Measurements from ENCODE around the gene PRXL2A. TPM values are rescaled to one million over a fixed set of nuclear protein-coding genes. Genes with fewer than 3 reads are reported as not detected.

PRXL2A gene
- polyA plus RNA-seq, 1 of the 3 experiments (the other 2 are of a cell fraction): 15.6 TPM

- H3K36me3 ChIP-seq (replicated peaks in 1 of 2; ENCODE audit: control insufficient read depth in 1 of 2, insufficient read depth in 2 of 2, low read length in 1 of 2): no peaks in the 10 kb centered on the region
- H3K4me1 ChIP-seq (ENCODE audit: control insufficient read depth in 1 of 2, insufficient read depth in 2 of 2, low read depth in 1 of 2, low read length in 1 of 2): peaks cover 4 to 9% of the 10 kb centered on the region in 2 experiments; a peak in 3 of 4 replicates
- ChIA-PET POLR2A (no interaction called here), CTCF (interaction anchor here (1.4 to 35.3 kb wide), 3 partner anchors 19 to 475 kb away, joined by 3 to 602 read pairs (median 7); no protein-coding TSS in a partner anchor)
- no peaks in the 10 kb centered on the region for H4K20me1 ChIP-seq (ENCODE audit: insufficient read depth)
- H3K9ac ChIP-seq: no peak overlapping the region
- H3K4me3 ChIP-seq (ENCODE audit: low read depth in 2 of 2, low read length in 1 of 2): no peak overlapping the region
- H3K9me2 ChIP-seq: no peaks in the 10 kb centered on the region
- WGBS (ENCODE audit: low lambda C conversion rate): 95% methylated on average over 2 of the region's 2 CpGs
- H2AFZ ChIP-seq (ENCODE audit: low read depth): no peak overlapping the region
- H3K27ac ChIP-seq (ENCODE audit: low read depth in 2 of 2, low read length in 1 of 2): no peak overlapping the region
- no peak for TF ChIP-seq FOSL2 (IDR thresholded peaks at IDR 0.05; ENCODE audit: borderline replicate concordance, low read depth)
- no peak for TF ChIP-seq ELF1 (IDR thresholded peaks at IDR 0.05)
- TF ChIP-seq FOXM1 (IDR thresholded peaks at IDR 0.05; ENCODE audit: low read depth): no peak
- no peak for TF ChIP-seq NFIC (IDR thresholded peaks at IDR 0.05; ENCODE audit: borderline replicate concordance)
- TF ChIP-seq, protein P1, sequence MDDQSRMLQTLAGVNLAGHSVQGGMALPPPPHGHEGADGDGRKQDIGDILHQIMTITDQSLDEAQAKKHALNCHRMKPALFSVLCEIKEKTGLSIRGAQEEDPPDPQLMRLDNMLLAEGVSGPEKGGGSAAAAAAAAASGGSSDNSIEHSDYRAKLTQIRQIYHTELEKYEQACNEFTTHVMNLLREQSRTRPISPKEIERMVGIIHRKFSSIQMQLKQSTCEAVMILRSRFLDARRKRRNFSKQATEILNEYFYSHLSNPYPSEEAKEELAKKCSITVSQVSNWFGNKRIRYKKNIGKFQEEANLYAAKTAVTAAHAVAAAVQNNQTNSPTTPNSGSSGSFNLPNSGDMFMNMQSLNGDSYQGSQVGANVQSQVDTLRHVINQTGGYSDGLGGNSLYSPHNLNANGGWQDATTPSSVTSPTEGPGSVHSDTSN (IDR thresholded peaks at IDR 0.05): no peak
- TF ChIP-seq GABPA (IDR thresholded peaks at IDR 0.05; ENCODE audit: low read depth): no peak
- no peak for TF ChIP-seq JUND (IDR thresholded peaks at IDR 0.05)
- H3F3A ChIP-seq (replicated peaks; ENCODE audit: insufficient read depth): peaks cover 6% of the 10 kb centered on the region
- no peaks in the 10 kb centered on the region for H3K27me3 ChIP-seq (ENCODE audit: insufficient read depth)
- H3K4me2 ChIP-seq: no peak overlapping the region
- no peaks in the 10 kb centered on the region for H3K9me3 ChIP-seq
- H3K79me2 ChIP-seq (ENCODE audit: insufficient read depth): peaks cover 2% of the 10 kb centered on the region; the same call in 1 of the 2 replicates
- no peak for DNase-seq
These were observed 41.2 kb downstream of the PRXL2A start for GRCh38 chr10:80449520-80449919.

DNA sequence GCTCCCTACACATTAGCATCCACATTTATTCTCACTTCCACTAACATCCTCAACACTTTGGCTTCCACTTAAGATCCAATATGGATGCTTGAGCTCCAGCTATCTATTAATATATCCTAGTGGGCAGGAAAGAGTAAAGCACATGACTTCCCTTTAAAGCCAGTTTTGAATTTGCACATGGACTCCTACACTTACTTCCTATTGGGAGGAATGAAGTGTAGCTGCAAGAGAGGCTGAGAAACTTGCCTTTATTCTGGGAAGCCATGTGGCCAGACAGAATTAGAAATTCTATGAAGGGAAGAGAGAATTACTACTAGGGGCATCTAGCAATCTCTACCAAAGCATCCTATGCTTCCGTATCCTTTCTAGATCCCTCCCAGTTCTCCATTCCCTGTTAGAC is 42.8 kb downstream of the PRXL2A start:
- H3K36me3 ChIP-seq (replicated peaks in 1 of 2; ENCODE audit: control insufficient read depth in 1 of 2, insufficient read depth in 2 of 2, low read length in 1 of 2): no peaks in the 10 kb centered on the region
- peaks cover 9 to 19% of the 10 kb centered on the region in 2 experiments; a peak in 3 of 4 replicates for H3K4me1 ChIP-seq (ENCODE audit: control insufficient read depth in 1 of 2, insufficient read depth in 2 of 2, low read depth in 1 of 2, low read length in 1 of 2)
- TF ChIP-seq MAX (IDR thresholded peaks at IDR 0.05; ENCODE audit: low read depth): no peak
- TF ChIP-seq USF2 (IDR thresholded peaks at IDR 0.05; ENCODE audit: borderline replicate concordance, low read depth, low read length): no peak
- TF ChIP-seq, protein P2, sequence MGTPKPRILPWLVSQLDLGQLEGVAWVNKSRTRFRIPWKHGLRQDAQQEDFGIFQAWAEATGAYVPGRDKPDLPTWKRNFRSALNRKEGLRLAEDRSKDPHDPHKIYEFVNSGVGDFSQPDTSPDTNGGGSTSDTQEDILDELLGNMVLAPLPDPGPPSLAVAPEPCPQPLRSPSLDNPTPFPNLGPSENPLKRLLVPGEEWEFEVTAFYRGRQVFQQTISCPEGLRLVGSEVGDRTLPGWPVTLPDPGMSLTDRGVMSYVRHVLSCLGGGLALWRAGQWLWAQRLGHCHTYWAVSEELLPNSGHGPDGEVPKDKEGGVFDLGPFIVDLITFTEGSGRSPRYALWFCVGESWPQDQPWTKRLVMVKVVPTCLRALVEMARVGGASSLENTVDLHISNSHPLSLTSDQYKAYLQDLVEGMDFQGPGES (IDR thresholded peaks at IDR 0.05; ENCODE audit: low read depth, low read length): no peak
- no peak for TF ChIP-seq GATA2 (CRISPR knock-in tag; IDR thresholded peaks at IDR 0.05)
- TF ChIP-seq, protein P1 (IDR thresholded peaks at IDR 0.05): no peak
- no peak for TF ChIP-seq MXI1 (IDR thresholded peaks at IDR 0.05; ENCODE audit: low read depth, low read length)
- POLR2A ChIA-PET: no interaction called here
- no peaks in the 10 kb centered on the region for H3K27me3 ChIP-seq (ENCODE audit: insufficient read depth)
- CTCF ChIA-PET: interaction anchor here (1.3 to 35.3 kb wide), 2 partner anchors 55 to 474 kb away, joined by 3 to 602 read pairs; no protein-coding TSS in a partner anchor
- H3K9me3 ChIP-seq: no peaks in the 10 kb centered on the region
- H4K20me1 ChIP-seq (ENCODE audit: insufficient read depth): peaks cover 11% of the 10 kb centered on the region
- DNase-seq: no peak
- H3K4me3 ChIP-seq (ENCODE audit: low read depth in 2 of 2, low read length in 1 of 2): no peak overlapping the region
- peaks cover 6% of the 10 kb centered on the region for H3F3A ChIP-seq (replicated peaks; ENCODE audit: insufficient read depth)
- no peak overlapping the region for H3K9ac ChIP-seq
- H3K4me2 ChIP-seq: no peak overlapping the region
- no peak overlapping the region for H2AFZ ChIP-seq (ENCODE audit: low read depth)
- H3K27ac ChIP-seq (ENCODE audit: low read depth in 2 of 2, low read length in 1 of 2): no peak overlapping the region
- WGBS (ENCODE audit: low lambda C conversion rate): 100% methylated on average over 1 of the region's 1 CpG
- peaks cover 18% of the 10 kb centered on the region for H3K79me2 ChIP-seq (ENCODE audit: insufficient read depth)
- H3K9me2 ChIP-seq: no peaks in the 10 kb centered on the region

Measured in SK-N-SH (cell line).